ENCODE measurements around the gene ABCG4.

DNA sequence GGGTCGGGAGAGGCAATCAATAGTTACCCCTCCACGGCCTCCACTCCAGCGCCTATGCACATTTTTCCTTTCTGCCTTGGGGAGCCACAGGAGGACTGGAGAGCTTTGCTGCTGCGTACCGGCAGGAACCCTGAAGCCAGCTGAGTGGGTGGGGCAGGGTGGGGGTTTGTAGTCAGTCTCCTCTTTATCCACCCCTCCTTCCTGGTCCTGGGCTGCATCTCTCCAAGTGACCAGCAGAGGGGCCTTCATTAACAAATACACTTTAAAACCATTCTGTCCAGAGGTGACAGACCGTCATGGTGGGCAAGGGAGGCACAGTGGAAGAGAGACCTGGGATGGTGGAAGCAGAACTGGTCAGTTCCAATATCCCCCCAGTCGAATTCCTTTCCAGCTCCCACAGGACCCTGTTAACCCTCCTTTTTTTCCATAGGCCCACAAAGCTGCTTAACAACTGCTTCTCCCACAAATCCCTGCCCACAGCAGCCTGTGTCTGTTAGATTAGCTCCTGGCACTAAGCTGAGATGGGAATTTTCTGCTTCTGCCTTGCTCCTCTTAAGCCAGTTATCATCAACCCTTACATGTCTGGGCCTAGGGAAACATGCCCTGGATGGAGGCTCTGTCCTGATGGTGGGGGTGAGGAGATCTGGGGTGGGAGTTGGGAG lies 3.9 kb upstream of the ABCG4 start:
- TF ChIP-seq, protein P1, sequence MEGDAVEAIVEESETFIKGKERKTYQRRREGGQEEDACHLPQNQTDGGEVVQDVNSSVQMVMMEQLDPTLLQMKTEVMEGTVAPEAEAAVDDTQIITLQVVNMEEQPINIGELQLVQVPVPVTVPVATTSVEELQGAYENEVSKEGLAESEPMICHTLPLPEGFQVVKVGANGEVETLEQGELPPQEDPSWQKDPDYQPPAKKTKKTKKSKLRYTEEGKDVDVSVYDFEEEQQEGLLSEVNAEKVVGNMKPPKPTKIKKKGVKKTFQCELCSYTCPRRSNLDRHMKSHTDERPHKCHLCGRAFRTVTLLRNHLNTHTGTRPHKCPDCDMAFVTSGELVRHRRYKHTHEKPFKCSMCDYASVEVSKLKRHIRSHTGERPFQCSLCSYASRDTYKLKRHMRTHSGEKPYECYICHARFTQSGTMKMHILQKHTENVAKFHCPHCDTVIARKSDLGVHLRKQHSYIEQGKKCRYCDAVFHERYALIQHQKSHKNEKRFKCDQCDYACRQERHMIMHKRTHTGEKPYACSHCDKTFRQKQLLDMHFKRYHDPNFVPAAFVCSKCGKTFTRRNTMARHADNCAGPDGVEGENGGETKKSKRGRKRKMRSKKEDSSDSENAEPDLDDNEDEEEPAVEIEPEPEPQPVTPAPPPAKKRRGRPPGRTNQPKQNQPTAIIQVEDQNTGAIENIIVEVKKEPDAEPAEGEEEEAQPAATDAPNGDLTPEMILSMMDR (conservative IDR thresholded peaks at IDR 0.05) = peak; percentile 77
- TF ChIP-seq ZFX (IDR thresholded peaks at IDR 0.05) = no peak
